Gastroesophageal sphincter (tissue), 4 donors: ENCODE data around the gene ANKS1B. TPM values are rescaled to one million over a fixed set of nuclear protein-coding genes. Genes with fewer than 3 reads are reported as not detected.

Source experiments
- ATAC-seq: fragments of 150-250 bp; one replicate; pipeline ENCODE4 v1.9.1; 2016; ENCODE audit warnings: mild to moderate bottlenecking, moderate library complexity
- H3K27ac ChIP-seq, 4 donors: fragments of 200-600 bp; sonication (generic) in 3 of 4; 1 replicate in 3 of 4; 2 replicates in 1 of 4; pipeline ENCODE4 v1.5.1; 2016 to 2019
- H3K27me3 ChIP-seq: fragments of 200-600 bp; sonication (generic); one replicate; pipeline ENCODE4 v1.5.1; 2019
- H3K36me3 ChIP-seq, 2 donors: fragments of 200-600 bp; sonication (generic); one replicate each; pipeline ENCODE4 v1.5.1; 2019; ENCODE audit warnings: control low read depth in 1 of 2
- H3K4me1 ChIP-seq, 3 donors: fragments of 200-600 bp; sonication (generic); 1 replicate in 2 of 3; 2 replicates in 1 of 3; pipeline ENCODE4 v1.5.1; 2016 to 2019; ENCODE audit warnings: control low read depth in 2 of 3
- H3K4me3 ChIP-seq, 2 donors: fragments of 200-600 bp; sonication (generic); one replicate each; pipeline ENCODE4 v1.5.1; 2019; ENCODE audit warnings: mild to moderate bottlenecking in 1 of 2, moderate library complexity in 1 of 2
- H3K9me3 ChIP-seq, 3 donors: fragments of 200-600 bp; sonication (generic); one replicate each; pipeline ENCODE4 v1.5.1; 2017 to 2019; ENCODE audit warnings: control low read depth in 2 of 3
- EP300 ChIP-seq: sonication (generic); formaldehyde crosslinking; IDR thresholded peaks from one replicate; pipeline ENCODE4 v1.6.1; 2017; ENCODE audit warnings: antibody characterized with exemption, mild to moderate bottlenecking
- POLR2A ChIP-seq, 2 donors: fragments of 450-650 bp; IDR thresholded peaks; one replicate each; pipeline ENCODE4 v1.6.1; 2017; ENCODE audit warnings: antibody characterized with exemption in 2 of 2, mild to moderate bottlenecking in 2 of 2, moderate library complexity in 1 of 2
- POLR2AphosphoS5 ChIP-seq: sonication (generic); formaldehyde crosslinking; IDR thresholded peaks from one replicate; pipeline ENCODE4 v1.6.1; 2017; ENCODE audit warnings: antibody characterized with exemption
- WGBS, 2 donors: methylation state at CpG; one replicate each; pipeline ENCODE4 v1.1.5; 2018; ENCODE audit warnings: low coverage in 1 of 2; 5-methylcytosine and 5-hydroxymethylcytosine counted together
- total RNA-seq, 4 donors: library from RNA; depleted of rRNA; stranded (reverse); fragments of >200 nt; gene quantifications; one replicate each; pipeline ENCODE4 v1.1.0, GENCODE V29; 2016
- TF ChIP-seq, protein P1 (sequence below), 4 experiments: fragments of 200-600 bp in 2 of 4; fragments of 450-650 bp in 2 of 4; sonication (generic) in 1 of 4; IDR thresholded peaks; one replicate each; pipeline ENCODE4 v1.5.1; 2017 to 2019; ENCODE audit warnings: antibody characterized with exemption in 4 of 4, mild to moderate bottlenecking in 2 of 4, moderate library complexity in 2 of 4

Gene ANKS1B
- total RNA-seq, 4 donors from 2014 or later, result 9.9 to 31.1 (median 21.4) TPM

DNA sequence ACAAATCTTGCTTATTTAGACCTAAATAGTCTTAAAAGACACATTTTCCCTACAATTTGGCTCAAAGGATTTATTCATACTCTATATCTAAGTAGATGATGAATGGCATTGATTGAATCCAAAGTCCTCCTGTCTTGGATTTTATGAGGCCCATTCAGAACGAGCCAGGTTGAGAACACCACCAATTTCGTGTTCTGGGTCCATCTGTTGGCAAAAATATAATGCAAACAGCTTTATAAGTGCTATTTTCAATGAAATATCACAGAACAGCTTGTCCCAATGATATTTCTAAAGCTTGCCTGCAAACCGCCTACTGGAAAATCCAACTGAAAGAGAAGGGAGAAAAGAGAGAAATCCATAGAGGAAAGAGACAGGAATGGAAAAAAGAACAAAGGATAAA, 542.0 kb downstream of the ANKS1B start:
- H3K27me3 ChIP-seq, result no peaks in the 10 kb centered on the region
- ATAC-seq, result no peak
- no peaks in the 10 kb centered on the region for H3K9me3 ChIP-seq
- no peak overlapping the region for H3K27ac ChIP-seq
- TF ChIP-seq, protein P1, sequence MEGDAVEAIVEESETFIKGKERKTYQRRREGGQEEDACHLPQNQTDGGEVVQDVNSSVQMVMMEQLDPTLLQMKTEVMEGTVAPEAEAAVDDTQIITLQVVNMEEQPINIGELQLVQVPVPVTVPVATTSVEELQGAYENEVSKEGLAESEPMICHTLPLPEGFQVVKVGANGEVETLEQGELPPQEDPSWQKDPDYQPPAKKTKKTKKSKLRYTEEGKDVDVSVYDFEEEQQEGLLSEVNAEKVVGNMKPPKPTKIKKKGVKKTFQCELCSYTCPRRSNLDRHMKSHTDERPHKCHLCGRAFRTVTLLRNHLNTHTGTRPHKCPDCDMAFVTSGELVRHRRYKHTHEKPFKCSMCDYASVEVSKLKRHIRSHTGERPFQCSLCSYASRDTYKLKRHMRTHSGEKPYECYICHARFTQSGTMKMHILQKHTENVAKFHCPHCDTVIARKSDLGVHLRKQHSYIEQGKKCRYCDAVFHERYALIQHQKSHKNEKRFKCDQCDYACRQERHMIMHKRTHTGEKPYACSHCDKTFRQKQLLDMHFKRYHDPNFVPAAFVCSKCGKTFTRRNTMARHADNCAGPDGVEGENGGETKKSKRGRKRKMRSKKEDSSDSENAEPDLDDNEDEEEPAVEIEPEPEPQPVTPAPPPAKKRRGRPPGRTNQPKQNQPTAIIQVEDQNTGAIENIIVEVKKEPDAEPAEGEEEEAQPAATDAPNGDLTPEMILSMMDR (IDR thresholded peaks at IDR 0.05), result no peak
- TF ChIP-seq POLR2AphosphoS5, result no peak
- no peak for TF ChIP-seq POLR2A (IDR thresholded peaks at IDR 0.05)
- no peak for TF ChIP-seq EP300
- 76 to 83% methylated on average over 3 of the region's 3 CpGs for WGBS, 2 donors
- no peaks in the 10 kb centered on the region for H3K36me3 ChIP-seq
- H3K4me1 ChIP-seq, result no peaks in the 10 kb centered on the region
- H3K4me3 ChIP-seq, result no peak overlapping the region

- H3K36me3 ChIP-seq, result no peaks in the 10 kb centered on the region
- ATAC-seq, result no peak
- no peak overlapping the region for H3K27ac ChIP-seq
- no peaks in the 10 kb centered on the region for H3K4me1 ChIP-seq
- no peak for TF ChIP-seq POLR2AphosphoS5
- TF ChIP-seq, protein P1 (IDR thresholded peaks at IDR 0.05), result no peak
- TF ChIP-seq EP300, result no peak
- no peak for TF ChIP-seq POLR2A (IDR thresholded peaks at IDR 0.05)
- H3K27me3 ChIP-seq, result no peaks in the 10 kb centered on the region
- H3K9me3 ChIP-seq, result no peaks in the 10 kb centered on the region
- no peak overlapping the region for H3K4me3 ChIP-seq
- WGBS, 2 donors, result 90 to 100% methylated on average over 1 of the region's 1 CpG
These were observed 545.3 kb downstream of the ANKS1B start for GRCh38 chr12:99439399-99439798.

DNA sequence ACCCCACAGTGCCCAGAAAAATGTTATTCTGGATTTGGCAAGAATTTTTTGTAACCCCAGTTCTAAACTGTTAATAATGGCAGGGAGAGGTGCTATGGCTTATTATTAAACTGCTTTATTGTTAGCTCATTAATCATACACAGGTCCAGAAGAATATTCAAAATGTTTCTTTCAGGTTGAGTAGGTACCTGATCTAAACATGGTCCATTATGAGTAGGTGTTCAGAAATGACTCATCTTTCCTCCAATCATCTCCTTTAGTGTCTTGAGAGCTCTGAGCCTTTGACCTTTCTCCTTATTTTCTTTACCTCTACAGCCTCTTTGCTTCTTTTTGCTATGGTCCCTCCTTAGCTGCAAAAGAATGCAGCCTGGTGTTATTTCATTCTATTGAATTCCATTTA, 548.2 kb downstream of the ANKS1B start:
- Histone ChIP-seq H3K27ac (no peak overlapping the region), H3K9me3 (no peaks in the 10 kb centered on the region), H3K4me1 (no peaks in the 10 kb centered on the region), H3K36me3 (no peaks in the 10 kb centered on the region), H3K4me3 (no peak overlapping the region), H3K27me3 (no peaks in the 10 kb centered on the region)
- ATAC-seq, result no peak
- TF ChIP-seq POLR2AphosphoS5 (no peak), EP300 (no peak)
- TF ChIP-seq, protein P1 (IDR thresholded peaks at IDR 0.05), result no peak

DNA sequence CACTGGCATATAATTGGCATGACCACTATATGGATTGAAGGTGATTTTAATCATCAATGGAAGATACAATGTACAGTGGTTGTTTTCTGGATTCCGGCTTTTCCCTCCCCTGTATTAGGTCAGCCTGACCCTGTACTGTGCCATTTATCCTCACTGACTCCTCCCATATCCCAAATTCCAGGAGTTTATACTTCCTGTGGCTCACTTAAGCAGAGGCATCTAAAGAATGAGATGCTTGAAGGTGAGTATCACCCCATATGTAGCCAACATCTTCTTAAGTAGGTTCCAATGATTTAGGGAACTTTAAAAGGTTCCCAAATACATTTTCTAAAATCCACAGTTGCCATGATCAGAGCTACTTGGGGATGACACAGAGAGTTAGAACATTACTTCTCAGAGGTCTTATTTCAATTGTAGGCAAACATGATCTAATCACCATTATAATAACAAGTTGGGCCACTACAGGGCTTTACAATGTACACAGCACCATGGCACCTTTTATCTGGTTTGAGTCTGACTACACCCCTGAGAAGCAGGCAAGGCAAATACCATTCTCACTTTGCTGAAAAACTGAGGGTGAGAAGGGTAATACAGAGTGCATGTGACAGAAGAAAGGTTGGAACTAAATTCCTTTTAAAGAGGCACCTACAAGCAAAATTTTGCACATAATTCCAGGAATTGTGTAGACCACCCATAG, 549.5 kb downstream of the ANKS1B start:
- H3K4me1 ChIP-seq, result no peaks in the 10 kb centered on the region
- TF ChIP-seq POLR2AphosphoS5 (no peak), POLR2A (IDR thresholded peaks at IDR 0.05) (no peak), EP300 (no peak)
- TF ChIP-seq, protein P1 (IDR thresholded peaks at IDR 0.05), result no peak
- H3K9me3 ChIP-seq, result no peaks in the 10 kb centered on the region
- H3K27me3 ChIP-seq, result no peaks in the 10 kb centered on the region
- H3K4me3 ChIP-seq, result no peak overlapping the region
- H3K36me3 ChIP-seq, result no peaks in the 10 kb centered on the region
- no peak for ATAC-seq
- H3K27ac ChIP-seq, result no peak overlapping the region
- WGBS, 2 donors, result 76 to 82% methylated on average over 1 of the region's 1 CpG

DNA sequence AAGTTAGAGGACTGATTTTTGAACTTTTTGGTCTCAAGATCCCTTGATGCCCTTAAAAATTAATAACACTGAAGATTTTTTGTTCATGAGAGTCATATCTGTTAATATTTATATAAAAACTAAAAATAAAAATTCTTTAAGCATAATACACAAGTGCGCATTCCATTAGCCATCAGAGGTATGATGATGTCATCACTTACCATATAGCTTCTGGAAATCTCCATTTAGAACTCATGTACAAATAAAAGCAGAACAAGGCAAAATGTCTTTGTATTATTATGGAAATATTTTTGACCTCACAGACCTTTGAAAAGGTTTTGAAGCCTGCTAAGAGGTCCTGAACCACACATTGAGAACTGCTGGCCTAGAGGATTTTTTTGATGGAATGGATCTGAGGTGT, 551.6 kb downstream of the ANKS1B start:
- no peak for ATAC-seq
- H3K36me3 ChIP-seq, result no peaks in the 10 kb centered on the region
- H3K9me3 ChIP-seq, result no peaks in the 10 kb centered on the region
- H3K4me3 ChIP-seq, result no peak overlapping the region
- 100% methylated on average over 1 of the region's 1 CpG for WGBS, 2 donors
- H3K27ac ChIP-seq, result no peak overlapping the region
- TF ChIP-seq, protein P1 (IDR thresholded peaks at IDR 0.05), result no peak
- TF ChIP-seq EP300 (no peak), POLR2AphosphoS5 (no peak), POLR2A (IDR thresholded peaks at IDR 0.05) (no peak)
- H3K4me1 ChIP-seq, result no peaks in the 10 kb centered on the region
- H3K27me3 ChIP-seq, result no peaks in the 10 kb centered on the region
